Gastroesophageal sphincter (tissue), 4 donors: ENCODE measurements around the gene ERAL1. TPM values are rescaled to one million over a fixed set of nuclear protein-coding genes. Genes with fewer than 3 reads are reported as not detected.
"Not testable (repeated sequence)": the region's sequence is repeated elsewhere in the genome, so short reads cannot be mapped to it uniquely, and the experiment has no call there.

Experiments
- ATAC-seq: fragments of 150-250 bp; one replicate; pipeline ENCODE4 v1.9.1; 2016; ENCODE audit warnings: mild to moderate bottlenecking, moderate library complexity
- H3K27ac ChIP-seq, 4 donors: fragments of 200-600 bp; sonication (generic) in 3 of 4; 1 replicate in 3 of 4; 2 replicates in 1 of 4; pipeline ENCODE4 v1.5.1; 2016 to 2019
- H3K27me3 ChIP-seq: fragments of 200-600 bp; sonication (generic); one replicate; pipeline ENCODE4 v1.5.1; 2019
- H3K36me3 ChIP-seq, 2 donors: fragments of 200-600 bp; sonication (generic); one replicate each; pipeline ENCODE4 v1.5.1; 2019; ENCODE audit warnings: control low read depth in 1 of 2
- H3K4me1 ChIP-seq, 3 donors: fragments of 200-600 bp; sonication (generic); 1 replicate in 2 of 3; 2 replicates in 1 of 3; pipeline ENCODE4 v1.5.1; 2016 to 2019; ENCODE audit warnings: control low read depth in 2 of 3
- H3K4me3 ChIP-seq, 2 donors: fragments of 200-600 bp; sonication (generic); one replicate each; pipeline ENCODE4 v1.5.1; 2019; ENCODE audit warnings: mild to moderate bottlenecking in 1 of 2, moderate library complexity in 1 of 2
- H3K9me3 ChIP-seq, 3 donors: fragments of 200-600 bp; sonication (generic); one replicate each; pipeline ENCODE4 v1.5.1; 2017 to 2019; ENCODE audit warnings: control low read depth in 2 of 3
- CTCF ChIP-seq, 4 experiments: fragments of 200-600 bp in 2 of 4; fragments of 450-650 bp in 2 of 4; sonication (generic) in 1 of 4; IDR thresholded peaks; one replicate each; pipeline ENCODE4 v1.5.1; 2017 to 2019; ENCODE audit warnings: antibody characterized with exemption in 4 of 4, mild to moderate bottlenecking in 2 of 4, moderate library complexity in 2 of 4
- EP300 ChIP-seq: sonication (generic); formaldehyde crosslinking; IDR thresholded peaks from one replicate; pipeline ENCODE4 v1.6.1; 2017; ENCODE audit warnings: antibody characterized with exemption, mild to moderate bottlenecking
- POLR2A ChIP-seq, 2 donors: fragments of 450-650 bp; IDR thresholded peaks; one replicate each; pipeline ENCODE4 v1.6.1; 2017; ENCODE audit warnings: antibody characterized with exemption in 2 of 2, mild to moderate bottlenecking in 2 of 2, moderate library complexity in 1 of 2
- POLR2AphosphoS5 ChIP-seq: sonication (generic); formaldehyde crosslinking; IDR thresholded peaks from one replicate; pipeline ENCODE4 v1.6.1; 2017; ENCODE audit warnings: antibody characterized with exemption
- WGBS, 2 donors: methylation state at CpG; one replicate each; pipeline ENCODE4 v1.1.5; 2018; ENCODE audit warnings: low coverage in 1 of 2; 5-methylcytosine and 5-hydroxymethylcytosine counted together
- total RNA-seq, 4 donors: library from RNA; depleted of rRNA; stranded (reverse); fragments of >200 nt; gene quantifications; one replicate each; pipeline ENCODE4 v1.1.0, GENCODE V29; 2016

The ERAL1 gene
- total RNA-seq, 4 donors from 2014 or later, result 25.8 to 48.3 (median 29.2) TPM

- 25 to 50% methylated on average over 1 of the region's 1 CpG for WGBS, 2 donors
- Histone ChIP-seq H3K4me1 (peaks cover 0 to 6% (median 0%) of the 10 kb centered on the region in 3 donors), H3K4me3 (no peak overlapping the region), H3K9me3 (no peaks in the 10 kb centered on the region), H3K27me3 (no peaks in the 10 kb centered on the region), H3K27ac (no peak overlapping the region), H3K36me3 (no peaks in the 10 kb centered on the region)
- ATAC-seq, result no peak
- TF ChIP-seq CTCF (IDR thresholded peaks at IDR 0.05), result no peak
- TF ChIP-seq EP300, result no peak
- no peak for TF ChIP-seq POLR2AphosphoS5
Measured at GRCh38 chr17:28819582-28819981, 35.2 kb upstream of the ERAL1 start.

- Histone ChIP-seq H3K27ac (no peak overlapping the region), H3K4me3 (no peak overlapping the region), H3K36me3 (peaks cover 0 to 10% of the 10 kb centered on the region in 2 donors), H3K4me1 (no peaks in the 10 kb centered on the region), H3K27me3 (no peaks in the 10 kb centered on the region), H3K9me3 (no peaks in the 10 kb centered on the region)
- ATAC-seq, result no peak
- WGBS, 2 donors, result 80 to 94% methylated on average over 1 of the region's 1 CpG
- no peak for TF ChIP-seq POLR2AphosphoS5
- no peak for TF ChIP-seq POLR2A (IDR thresholded peaks at IDR 0.05)
- no peak for TF ChIP-seq CTCF (IDR thresholded peaks at IDR 0.05)
Measured at GRCh38 chr17:28827672-28828071, 27.1 kb upstream of the ERAL1 start.

GRCh38 chr17:28828294-28829040 is 26.3 kb upstream of the ERAL1 start:
- H3K4me1 ChIP-seq, result no peaks in the 10 kb centered on the region
- TF ChIP-seq EP300 (no peak), POLR2A (IDR thresholded peaks at IDR 0.05) (no peak), POLR2AphosphoS5 (no peak), CTCF (IDR thresholded peaks at IDR 0.05) (no peak)
- no peaks in the 10 kb centered on the region for H3K27me3 ChIP-seq
- H3K36me3 ChIP-seq, result peaks cover 0 to 10% of the 10 kb centered on the region in 2 donors
- no peak for ATAC-seq
- H3K4me3 ChIP-seq, result no peak overlapping the region
- WGBS, 2 donors, result 85 to 90% methylated on average over 12 to 13 of the region's 15 CpGs
- no peaks in the 10 kb centered on the region for H3K9me3 ChIP-seq
- H3K27ac ChIP-seq, result no peak overlapping the region

- H3K4me1 ChIP-seq, result no peaks in the 10 kb centered on the region
- H3K9me3 ChIP-seq, result no peaks in the 10 kb centered on the region
- no peak overlapping the region for H3K27ac ChIP-seq
- ATAC-seq, result no peak
- no peaks in the 10 kb centered on the region for H3K27me3 ChIP-seq
- H3K36me3 ChIP-seq, result peaks cover 0 to 10% of the 10 kb centered on the region in 2 donors
- no peak overlapping the region for H3K4me3 ChIP-seq
- TF ChIP-seq EP300 (no peak), CTCF (IDR thresholded peaks at IDR 0.05) (no peak), POLR2A (IDR thresholded peaks at IDR 0.05) (no peak), POLR2AphosphoS5 (no peak)
- 83 to 100% methylated on average over 1 of the region's 1 CpG for WGBS, 2 donors
Measured at GRCh38 chr17:28834420-28834819, 20.4 kb upstream of the ERAL1 start.

- not testable (repeated sequence) for H3K4me3 ChIP-seq, H3K27me3 ChIP-seq, H3K27ac ChIP-seq, H3K9me3 ChIP-seq, ATAC-seq, H3K36me3 ChIP-seq
- 84 to 93% methylated on average over 3 to 6 of the region's 10 CpGs for WGBS, 2 donors
- peaks cover 0 to 21% (median 3%) of the 10 kb centered on the region in 3 donors for H3K4me1 ChIP-seq
Measured at GRCh38 chr17:28836541-28836940, 18.3 kb upstream of the ERAL1 start.
